Thyroid gland (tissue), 4 donors: ENCODE results near the gene MAST3.

ENCODE experiments used
- CTCF ChIP-seq, 6 experiments: fragments of 200-600 bp in 3 of 6; fragments of 450-650 bp in 3 of 6; sonication (generic) in 3 of 6; IDR thresholded peaks; one replicate each; pipeline ENCODE4 v1.5.1; 2016 to 2019; ENCODE audit warnings: antibody characterized with exemption in 6 of 6, mild to moderate bottlenecking in 2 of 6, inconsistent platforms in 1 of 6, moderate library complexity in 1 of 6
- POLR2A ChIP-seq, 2 donors: fragments of 450-650 bp; IDR thresholded peaks; one replicate each; pipeline ENCODE4 v1.6.1; 2017; ENCODE audit warnings: antibody characterized with exemption in 2 of 2, mild to moderate bottlenecking in 2 of 2, moderate library complexity in 1 of 2

GRCh38 chr19:18159810-18160209, 62.2 kb downstream of the MAST3 start:
- TF ChIP-seq CTCF (IDR thresholded peaks at IDR 0.05) (no peak), POLR2A (IDR thresholded peaks at IDR 0.05) (no peak)
